H1 (cell line): ENCODE measurements around the gene PPP2R5B. TPM values are rescaled to one million over a fixed set of nuclear protein-coding genes. Genes with fewer than 3 reads are reported as not detected.

ENCODE experiments used
- CTCF ChIA-PET: fragments of 300-600 bp; sonication (Branson Sonifier 250); formaldehyde crosslinking; loops from one replicate; lab custom pipeline; 2021; ENCODE audit not compliant: partially characterized antibody; lab: Charles Lee
- POLR2A ChIA-PET: fragments of 300-600 bp; sonication (Branson Sonifier 250); formaldehyde crosslinking; loops from one replicate; lab custom pipeline; 2021; ENCODE audit warnings: inconsistent platforms; ENCODE audit not compliant: partially characterized antibody; lab: Charles Lee
- DNase-seq, 2 experiments: peaks; one replicate each; pipeline versions ENCODE4 v3.0.0 to v3.0.0-alpha.2; 2010 to 2022; ENCODE audit warnings: low spot score in 2 of 2, low read depth in 1 of 2, mixed read lengths in 1 of 2
- FAIRE-seq: peaks from 2 replicates; lab custom pipeline; 2011; peaks lifted over from hg19 to GRCh38; lab: Jason Lieb, UNC
- H2AFZ ChIP-seq: 2 replicates; pipeline ENCODE4 v1.8.1; 2012; ENCODE audit warnings: low read length, inconsistent platforms
- H2AK5ac ChIP-seq: 2 replicates; pipeline ENCODE4 v1.6.1; 2013; ENCODE audit warnings: low read depth, low read length
- H2BK120ac ChIP-seq: replicated peaks from 2 replicates; pipeline ENCODE3; 2013; ENCODE audit warnings: low read depth, low read length, inconsistent platforms
- H2BK12ac ChIP-seq: 2 replicates; pipeline ENCODE4 v1.6.1; 2013; ENCODE audit warnings: low read depth, low read length
- H2BK15ac ChIP-seq: 2 replicates; pipeline ENCODE4 v1.6.1; 2013; ENCODE audit warnings: low read length
- H2BK20ac ChIP-seq: 2 replicates; pipeline ENCODE4 v1.6.1; 2013; ENCODE audit warnings: low read length
- H2BK5ac ChIP-seq: 2 replicates; pipeline ENCODE4 v1.6.1; 2013; ENCODE audit warnings: low read depth, low read length
- H3K14ac ChIP-seq: 2 replicates; pipeline ENCODE4 v1.6.1; 2013; ENCODE audit warnings: inconsistent platforms; ENCODE audit not compliant: insufficient read length
- H3K18ac ChIP-seq: 2 replicates; pipeline ENCODE4 v1.6.1; 2013; ENCODE audit warnings: low read length; ENCODE audit errors: extremely low read depth
- H3K23ac ChIP-seq: 2 replicates; pipeline ENCODE4 v1.6.1; 2013; ENCODE audit warnings: inconsistent platforms; ENCODE audit not compliant: insufficient read length
- H3K23me2 ChIP-seq: 2 replicates; pipeline ENCODE4 v1.6.1; 2013; ENCODE audit warnings: low read depth, low read length
- H3K27ac ChIP-seq: 2 replicates; pipeline ENCODE4 v1.6.1; 2011; ENCODE audit warnings: low read depth, low read length, inconsistent platforms
- H3K27me3 ChIP-seq, 4 experiments: replicated peaks in 1 of 4; 1 replicate in 1 of 4; 2 replicates in 3 of 4; pipeline versions ENCODE4 v1.6.1 to v1.8.1; 2011 to 2013; ENCODE audit warnings: low read length in 3 of 4, mild to moderate bottlenecking in 3 of 4, inconsistent platforms in 2 of 4, mixed read lengths in 2 of 4, moderate library complexity in 1 of 4; ENCODE audit not compliant: control insufficient read depth in 3 of 4, insufficient read depth in 3 of 4; ENCODE audit errors: extremely low read depth in 1 of 4
- H3K36me3 ChIP-seq, 4 experiments: 2 replicates each; pipeline versions ENCODE4 v1.6.1 to v1.8.1; 2011 to 2013; ENCODE audit warnings: mild to moderate bottlenecking in 4 of 4, low read length in 3 of 4, moderate library complexity in 2 of 4, control low read depth in 1 of 4, inconsistent platforms in 1 of 4; ENCODE audit not compliant: insufficient read depth in 4 of 4, control insufficient read depth in 2 of 4
- H3K4ac ChIP-seq: replicated peaks from 2 replicates; pipeline ENCODE3; 2013; ENCODE audit warnings: low read length, low read depth, mixed read lengths, inconsistent platforms; ENCODE audit not compliant: insufficient read length
- H3K4me1 ChIP-seq, 4 experiments: replicated peaks in 1 of 4; 1 replicate in 1 of 4; 2 replicates in 3 of 4; pipeline versions ENCODE4 v1.6.1 to v1.8.1; 2011 to 2013; ENCODE audit warnings: low read length in 3 of 4, inconsistent platforms in 2 of 4, mixed read lengths in 1 of 4; ENCODE audit not compliant: insufficient read depth in 4 of 4, control insufficient read depth in 3 of 4
- H3K4me2 ChIP-seq, 2 experiments: 2 replicates each; pipeline versions ENCODE4 v1.6.1 to v1.8.1; 2011 to 2013; ENCODE audit warnings: low read depth in 2 of 2, low read length in 2 of 2, control low read depth in 1 of 2, inconsistent platforms in 1 of 2, mild to moderate bottlenecking in 1 of 2; ENCODE audit not compliant: insufficient read depth in 1 of 2
- H3K4me3 ChIP-seq, 4 experiments: fragments of 200-600, 300-600 bp in 1 of 4; sonication (generic), shearing (Covaris generic), sonication (Bioruptor Twin) in 1 of 4; 2 replicates each; pipeline versions ENCODE4 v1.5.1 to v1.8.1; 2011 to 2016; ENCODE audit warnings: low read length in 4 of 4, low read depth in 3 of 4, control low read depth in 2 of 4, inconsistent platforms in 2 of 4, mild to moderate bottlenecking in 2 of 4, mixed read lengths in 1 of 4, moderate library complexity in 1 of 4; ENCODE audit not compliant: insufficient read depth in 2 of 4; ENCODE audit errors: extremely low read depth in 1 of 4
- H3K56ac ChIP-seq: replicated peaks from 2 replicates; pipeline ENCODE3; 2013; ENCODE audit warnings: low read depth, mild to moderate bottlenecking, mixed read lengths, low read length, inconsistent platforms; ENCODE audit not compliant: insufficient read length
- H3K79me1 ChIP-seq: 2 replicates; pipeline ENCODE4 v1.6.1; 2013; ENCODE audit warnings: low read depth, low read length, control low read depth
- H3K79me2 ChIP-seq, 2 experiments: 2 replicates each; pipeline versions ENCODE4 v1.6.1 to v1.8.1; 2012 to 2013; ENCODE audit warnings: low read length in 2 of 2, mild to moderate bottlenecking in 2 of 2, inconsistent platforms in 1 of 2; ENCODE audit not compliant: insufficient read depth in 2 of 2, control insufficient read depth in 1 of 2
- H3K9ac ChIP-seq, 4 experiments: replicated peaks in 1 of 4; 1 replicate in 1 of 4; 2 replicates in 3 of 4; pipeline versions ENCODE4 v1.6.1 to v1.8.1; 2011 to 2013; ENCODE audit warnings: low read depth in 3 of 4, low read length in 3 of 4, control low read depth in 2 of 4, mild to moderate bottlenecking in 2 of 4, moderate library complexity in 2 of 4, inconsistent platforms in 1 of 4; ENCODE audit errors: extremely low read depth in 1 of 4
- H3K9me3 ChIP-seq, 2 experiments: 2 replicates each; pipeline versions ENCODE4 v1.6.1 to v1.8.1; 2012 to 2013; ENCODE audit warnings: mild to moderate bottlenecking in 2 of 2, moderate library complexity in 2 of 2, control low read depth in 1 of 2, inconsistent platforms in 1 of 2, low read depth in 1 of 2, low read length in 1 of 2, mixed read lengths in 1 of 2; ENCODE audit not compliant: insufficient read depth in 2 of 2
- H4K20me1 ChIP-seq, 2 experiments: replicated peaks in 1 of 2; 2 replicates each; pipeline versions ENCODE3 to v1.8.1; 2011 to 2013; ENCODE audit warnings: inconsistent platforms in 2 of 2, low read length in 2 of 2, mild to moderate bottlenecking in 1 of 2; ENCODE audit not compliant: insufficient read depth in 2 of 2, control insufficient read depth in 1 of 2
- H4K5ac ChIP-seq: 2 replicates; pipeline ENCODE4 v1.6.1; 2013; ENCODE audit warnings: low read length, low read depth, mixed read lengths, inconsistent platforms; ENCODE audit not compliant: insufficient read length
- H4K8ac ChIP-seq: 2 replicates; pipeline ENCODE4 v1.8.0; 2013; ENCODE audit warnings: mild to moderate bottlenecking, moderate library complexity, low read length, inconsistent platforms; ENCODE audit not compliant: insufficient read depth; ENCODE audit errors: extremely low read depth
- H4K91ac ChIP-seq: replicated peaks from 2 replicates; pipeline ENCODE3; 2013; ENCODE audit warnings: low read length, mixed read lengths, inconsistent platforms; ENCODE audit not compliant: insufficient read length
- ASH2L ChIP-seq: fragments of 200-600, 300-600 bp; sonication (generic); IDR thresholded peaks from one replicate; pipeline ENCODE4 v1.7.1; 2017; ENCODE audit warnings: low read length
- BACH1 ChIP-seq: IDR thresholded peaks from 2 replicates; pipeline ENCODE4 v1.6.1; 2012; ENCODE audit warnings: low read length, improper control_type of control experiment
- BRCA1 ChIP-seq: IDR thresholded peaks from 2 replicates; pipeline ENCODE4 v1.6.1; 2012; ENCODE audit warnings: low read depth, low read length, improper control_type of control experiment
- GTF2F1 ChIP-seq: IDR thresholded peaks from 2 replicates; pipeline ENCODE4 v1.6.1; 2012; ENCODE audit warnings: low read depth, low read length, improper control_type of control experiment, borderline replicate concordance
- KDM4A ChIP-seq: IDR thresholded peaks from one replicate; pipeline ENCODE4 v1.7.1; 2012; ENCODE audit warnings: low read depth, mild to moderate bottlenecking, moderate library complexity, low read length, inconsistent platforms; ENCODE audit not compliant: severe bottlenecking
- NRF1 ChIP-seq: IDR thresholded peaks from 2 replicates; pipeline ENCODE4 v1.6.1; 2011; ENCODE audit warnings: mild to moderate bottlenecking, low read depth, low read length, improper control_type of control experiment
- PHF8 ChIP-seq: fragments of 200-600 bp; sonication (generic); conservative IDR thresholded peaks from 2 replicates; pipeline ENCODE4 v1.7.1; 2012; ENCODE audit warnings: low read depth, mild to moderate bottlenecking, inconsistent platforms, low read length, moderate library complexity
- POLR2A ChIP-seq, 2 experiments: IDR thresholded peaks; 1 replicate in 1 of 2; 2 replicates in 1 of 2; pipeline ENCODE4 v1.6.1; 2011; ENCODE audit warnings: low read depth in 2 of 2, low read length in 2 of 2, mild to moderate bottlenecking in 2 of 2; ENCODE audit errors: control extremely low read depth in 1 of 2
- POU5F1 ChIP-seq: IDR thresholded peaks from 2 replicates; pipeline ENCODE4 v1.6.1; 2011; ENCODE audit warnings: low read depth, mild to moderate bottlenecking, low read length, moderate library complexity
- RAD21 ChIP-seq, 2 experiments: IDR thresholded peaks in 1 of 2; conservative IDR thresholded peaks in 1 of 2; 2 replicates each; pipeline ENCODE4 v1.6.1; 2011; ENCODE audit warnings: low read depth in 2 of 2, low read length in 2 of 2, improper control_type of control experiment in 1 of 2, inconsistent platforms in 1 of 2, mild to moderate bottlenecking in 1 of 2, moderate library complexity in 1 of 2
- RBBP5 ChIP-seq: IDR thresholded peaks from 2 replicates; pipeline ENCODE4 v1.7.1; 2012; ENCODE audit warnings: low read depth, mild to moderate bottlenecking, inconsistent platforms, low read length, moderate library complexity, borderline replicate concordance
- SIN3A ChIP-seq, 2 experiments: IDR thresholded peaks in 1 of 2; conservative IDR thresholded peaks in 1 of 2; 2 replicates each; pipeline ENCODE4 v1.6.1; 2011 to 2012; ENCODE audit warnings: low read length in 2 of 2, improper control_type of control experiment in 1 of 2, low read depth in 1 of 2, mild to moderate bottlenecking in 1 of 2
- TAF1 ChIP-seq: IDR thresholded peaks from 2 replicates; pipeline ENCODE4 v1.6.1; 2011; ENCODE audit warnings: mild to moderate bottlenecking, low read depth, low read length
- TCF12 ChIP-seq: IDR thresholded peaks from 2 replicates; pipeline ENCODE4 v1.6.1; 2011; ENCODE audit warnings: low read depth, mild to moderate bottlenecking, low read length
- WGBS, 2 experiments: shearing (Covaris generic) in 1 of 2; methylation state at CpG; one replicate each; pipeline versions ENCODE4 v1.1.6 to v1.1.7; 2013 to 2015; ENCODE audit warnings: low lambda C conversion rate in 2 of 2, mixed read lengths in 2 of 2, inconsistent platforms in 1 of 2, low coverage in 1 of 2, missing lambda C conversion rate in 1 of 2; ENCODE audit not compliant: insufficient replicate concordance in 2 of 2, insufficient coverage in 1 of 2, insufficient read length in 1 of 2; ENCODE audit errors: extremely low coverage in 1 of 2, missing lambda C conversion rate in 1 of 2; 5-methylcytosine and 5-hydroxymethylcytosine counted together
- polyA plus RNA-seq, 7 experiments: library from polyadenylated mRNA; depleted of rRNA in 3 of 7; stranded (reverse) in 5 of 7; unstranded in 2 of 7; fragments of >200 nt in 5 of 7; fragments of 200-250 nt in 2 of 7; gene quantifications; 1 replicate in 5 of 7; 2 replicates in 1 of 7; 4 replicates in 1 of 7; pipeline versions ENCODE4 v1.2.1 to v1.2.3, GENCODE V29; 2011 to 2013; ENCODE audit warnings: missing spikeins in 2 of 7, mixed read lengths in 2 of 7
- total RNA-seq: library from RNA; stranded (reverse); fragmentation: NEBNext Ultra II Directional; extraction: Animal tissue kit (Norgen Biotek cat#: 25700); gene quantifications from 2 replicates; pipeline ENCODE4 v1.2.1, GENCODE V29; 2021

Gene PPP2R5B
- total and polyA plus RNA-seq, 2 of the 8 experiments (the other 6 are each of a cell fraction or from before 2014, with no cell fraction given): 4.9 to 5.1 TPM

DNA sequence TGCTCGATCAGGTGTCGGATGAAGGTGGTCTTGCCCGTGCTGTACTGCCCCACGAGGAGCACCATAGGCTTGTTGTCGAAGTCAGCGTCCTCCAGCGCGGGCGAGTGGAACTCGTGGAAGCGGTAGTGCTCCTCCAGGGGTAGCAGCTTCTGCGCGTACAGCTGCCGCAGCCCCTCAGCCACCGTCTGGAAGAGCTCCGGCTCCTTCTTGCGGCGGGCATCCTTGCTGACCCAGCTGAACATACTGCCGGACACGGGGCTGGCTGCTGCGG is 46.3 kb upstream of the PPP2R5B start:
- Histone ChIP-seq H3K9ac (peak overlapping the region; percentile 51 to 73 (median 68)), H3K79me1 (no peaks in the 10 kb centered on the region), H2BK20ac (no peak overlapping the region), H2BK15ac (peak overlapping the region; percentile 61; the same call in 1 of the 2 replicates), H2AK5ac (no peak overlapping the region), H3K4me3 (peak overlapping the region; percentile 60 to 97 (median 94)), H4K8ac (peak overlapping the region; percentile 90), H3K4ac (peak overlapping the region; percentile 73), H3K23me2 (peaks cover 16% of the 10 kb centered on the region), H3K27me3 (peaks cover 0 to 6% (median 2%) of the 10 kb centered on the region in 4 experiments; a peak in 3 of 7 replicates), H3K4me1 (peaks cover 0 to 22% (median 11%) of the 10 kb centered on the region in 4 experiments; a peak in 6 of 7 replicates), H3K36me3 (no peaks in the 10 kb centered on the region), H4K91ac (peak overlapping the region; percentile 77), H4K20me1 (no peaks in the 10 kb centered on the region), H2AFZ (peak overlapping the region; percentile 91; the same call in 1 of the 2 replicates), H3K79me2 (no peaks in the 10 kb centered on the region), H3K23ac (no peak overlapping the region), H2BK5ac (no peak overlapping the region), H3K56ac (peak overlapping the region; percentile 73), H2BK12ac (peak overlapping the region; percentile 50; the same call in 1 of the 2 replicates), H2BK120ac (no peak overlapping the region), H3K9me3 (no peaks in the 10 kb centered on the region), H3K27ac (no peak overlapping the region), H3K4me2 (peak overlapping the region; percentile 75 to 99), H3K14ac (peak overlapping the region; percentile 55), H4K5ac (peak overlapping the region; percentile 40), H3K18ac (no peak overlapping the region; the same call in 1 of the 2 replicates)
- CTCF ChIA-PET: interaction anchor here (0.6 to 32.2 kb wide), 8 partner anchors 14 to 189 kb away, joined by 3 to 1058 read pairs (median 4); partner anchors contain the start of genes BATF2 and CDC42BPG
- FAIRE-seq (no peak), DNase-seq (no peak)
- WGBS, 2 experiments: 3% methylated on average over 17 of the region's 21 CpGs; no CpG with 5 or more reads in 1 of the 2 experiments
- POLR2A ChIA-PET: interaction anchor here (0.6 to 24.6 kb wide), 18 partner anchors 10 to 662 kb away, joined by 3 to 408 read pairs (median 4); partner anchors contain the start of genes MAP4K2, PPP2R5B and SF1
- no peak for TF ChIP-seq BRCA1
- TF ChIP-seq POLR2A (IDR thresholded peaks at IDR 0.05; ENCODE audit: control extremely low read depth in 1 of 2, low read depth in 2 of 2, low read length in 2 of 2): no peak
- TF ChIP-seq RAD21 (IDR thresholded peaks at IDR 0.05 in 1 of 2, conservative IDR thresholded peaks at IDR 0.05 in 1 of 2; ENCODE audit: low read depth in 2 of 2, low read length in 2 of 2): 0 out of 4 replicates have a peak, but pooled peaks of 1 of the 2 experiments have one; percentile 0
- no peak for TF ChIP-seq PHF8
- TF ChIP-seq RBBP5: 0 out of 2 replicates have a peak, but pooled peaks have one; percentile 17
- peak in 1 of 2 experiments; percentile 33; a peak in 1 of 4 replicates for TF ChIP-seq SIN3A (conservative IDR thresholded peaks at IDR 0.05 in 1 of 2, IDR thresholded peaks at IDR 0.05 in 1 of 2; ENCODE audit: low read depth in 1 of 2, low read length in 2 of 2)
- TF ChIP-seq BACH1: 0 out of 2 replicates have a peak, but pooled peaks have one; percentile 9
- TF ChIP-seq KDM4A: peak; percentile 76
- TF ChIP-seq TCF12: no peak
- TF ChIP-seq NRF1: no peak
- TF ChIP-seq POU5F1: no peak
- no peak for TF ChIP-seq TAF1
- TF ChIP-seq ASH2L: peak; percentile 59
- no peak for TF ChIP-seq GTF2F1
